ENCODE measurements around the gene SKAP1. TPM values are rescaled to one million over a fixed set of nuclear protein-coding genes. Genes with fewer than 3 reads are reported as not detected.

The SKAP1 gene
- total and polyA plus RNA-seq, 2 experiments from 2014 or later, result 0.27 TPM; not detected in 1

DNA sequence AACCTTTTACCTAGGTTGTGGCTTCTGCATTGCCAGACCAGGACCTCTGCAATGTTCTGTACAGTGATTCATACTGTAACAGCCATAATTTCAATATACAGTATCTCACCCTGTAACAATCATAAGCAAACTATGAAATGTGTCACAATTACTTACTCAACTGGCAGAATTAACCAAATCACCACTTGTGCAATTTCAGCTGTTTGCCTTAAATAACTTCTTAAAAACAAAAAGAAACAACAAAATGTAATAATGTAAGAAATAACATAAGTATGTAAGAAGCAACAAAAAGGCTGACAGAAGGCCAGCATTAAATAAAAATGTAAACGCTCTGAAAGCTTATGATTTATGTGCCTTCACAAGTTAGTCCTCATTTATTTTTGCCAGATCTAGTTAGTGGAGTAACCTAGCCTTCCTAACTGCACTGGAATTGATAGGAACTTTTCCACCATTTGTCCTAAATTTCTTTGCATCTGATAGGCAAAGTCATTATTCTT, 96.9 kb downstream of the SKAP1 start:
- Histone ChIP-seq H3K27ac (ENCODE audit: low read depth) (no peak overlapping the region), H3K9me2 (ENCODE audit: insufficient read depth) (no peaks in the 10 kb centered on the region), H3F3A (replicated peaks; ENCODE audit: low read depth) (no peaks in the 10 kb centered on the region), H3K79me2 (replicated peaks; ENCODE audit: insufficient read depth) (no peaks in the 10 kb centered on the region), H3K4me2 (no peak overlapping the region), H3K4me3 (no peak overlapping the region), H2AFZ (no peak overlapping the region), H3K36me3 (ENCODE audit: insufficient read depth) (no peaks in the 10 kb centered on the region), H3K27me3 (ENCODE audit: insufficient read depth) (peaks cover 14% of the 10 kb centered on the region), H4K20me1 (replicated peaks; ENCODE audit: insufficient read depth) (no peaks in the 10 kb centered on the region), H3K4me1 (ENCODE audit: insufficient read depth) (no peaks in the 10 kb centered on the region)
- no peak for ATAC-seq
- no peaks in the 10 kb centered on the region for H3K36me3 Mint-ChIP-seq (ENCODE audit: low read depth)
- no peak for TF ChIP-seq EZH2phosphoT487 (IDR thresholded peaks at IDR 0.05; ENCODE audit: unreplicated experiment)
- TF ChIP-seq CREB1 (CRISPR knock-in tag; IDR thresholded peaks at IDR 0.05; ENCODE audit: low read depth), result no peak
- TF ChIP-seq, protein P1, sequence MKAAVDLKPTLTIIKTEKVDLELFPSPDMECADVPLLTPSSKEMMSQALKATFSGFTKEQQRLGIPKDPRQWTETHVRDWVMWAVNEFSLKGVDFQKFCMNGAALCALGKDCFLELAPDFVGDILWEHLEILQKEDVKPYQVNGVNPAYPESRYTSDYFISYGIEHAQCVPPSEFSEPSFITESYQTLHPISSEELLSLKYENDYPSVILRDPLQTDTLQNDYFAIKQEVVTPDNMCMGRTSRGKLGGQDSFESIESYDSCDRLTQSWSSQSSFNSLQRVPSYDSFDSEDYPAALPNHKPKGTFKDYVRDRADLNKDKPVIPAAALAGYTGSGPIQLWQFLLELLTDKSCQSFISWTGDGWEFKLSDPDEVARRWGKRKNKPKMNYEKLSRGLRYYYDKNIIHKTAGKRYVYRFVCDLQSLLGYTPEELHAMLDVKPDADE (IDR thresholded peaks at IDR 0.05), result no peak
- TF ChIP-seq NANOG (IDR thresholded peaks at IDR 0.05; ENCODE audit: borderline replicate concordance), result no peak
- no peak for TF ChIP-seq ZNF462 (CRISPR knock-in tag; IDR thresholded peaks at IDR 0.05)
- TF ChIP-seq, protein P2, sequence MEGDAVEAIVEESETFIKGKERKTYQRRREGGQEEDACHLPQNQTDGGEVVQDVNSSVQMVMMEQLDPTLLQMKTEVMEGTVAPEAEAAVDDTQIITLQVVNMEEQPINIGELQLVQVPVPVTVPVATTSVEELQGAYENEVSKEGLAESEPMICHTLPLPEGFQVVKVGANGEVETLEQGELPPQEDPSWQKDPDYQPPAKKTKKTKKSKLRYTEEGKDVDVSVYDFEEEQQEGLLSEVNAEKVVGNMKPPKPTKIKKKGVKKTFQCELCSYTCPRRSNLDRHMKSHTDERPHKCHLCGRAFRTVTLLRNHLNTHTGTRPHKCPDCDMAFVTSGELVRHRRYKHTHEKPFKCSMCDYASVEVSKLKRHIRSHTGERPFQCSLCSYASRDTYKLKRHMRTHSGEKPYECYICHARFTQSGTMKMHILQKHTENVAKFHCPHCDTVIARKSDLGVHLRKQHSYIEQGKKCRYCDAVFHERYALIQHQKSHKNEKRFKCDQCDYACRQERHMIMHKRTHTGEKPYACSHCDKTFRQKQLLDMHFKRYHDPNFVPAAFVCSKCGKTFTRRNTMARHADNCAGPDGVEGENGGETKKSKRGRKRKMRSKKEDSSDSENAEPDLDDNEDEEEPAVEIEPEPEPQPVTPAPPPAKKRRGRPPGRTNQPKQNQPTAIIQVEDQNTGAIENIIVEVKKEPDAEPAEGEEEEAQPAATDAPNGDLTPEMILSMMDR (conservative IDR thresholded peaks at IDR 0.05; ENCODE audit: low read depth in 2 of 2), result no peak
- TF ChIP-seq ZNF114 (CRISPR knock-in tag; IDR thresholded peaks at IDR 0.05), result no peak
- TF ChIP-seq POLR2AphosphoS5 (IDR thresholded peaks at IDR 0.05; ENCODE audit: low read depth), result no peak
- no peak for TF ChIP-seq STAT1 (IDR thresholded peaks at IDR 0.05; ENCODE audit: unreplicated experiment)
- no peak for TF ChIP-seq ZNF331 (CRISPR knock-in tag; IDR thresholded peaks at IDR 0.05; ENCODE audit: low read depth)
- TF ChIP-seq EZH2 (IDR thresholded peaks at IDR 0.05; ENCODE audit: low read depth, unreplicated experiment), result no peak
- TF ChIP-seq REST (IDR thresholded peaks at IDR 0.05; ENCODE audit: unreplicated experiment), result no peak
- TF ChIP-seq JUNB (IDR thresholded peaks at IDR 0.05; ENCODE audit: unreplicated experiment), result no peak
- H3K4me3 Mint-ChIP-seq, result no peak overlapping the region
- no peak overlapping the region for H3K27ac Mint-ChIP-seq
- H3K9me3 Mint-ChIP-seq, result no peaks in the 10 kb centered on the region
- no peak for DNase-seq (ENCODE audit: low spot score)
- peaks cover 1% of the 10 kb centered on the region for H3K27me3 Mint-ChIP-seq (ENCODE audit: insufficient read depth, low read depth, poor library complexity)
- H3K4me1 Mint-ChIP-seq, result peaks cover 8% of the 10 kb centered on the region; the same call in 2 of the 3 replicates

Data from GM23338 (cell line).